Hepatocyte (in vitro differentiated cells): ENCODE results near the gene DOC2B. TPM values are rescaled to one million over a fixed set of nuclear protein-coding genes. Genes with fewer than 3 reads are reported as not detected.

Experiments used
- DNase-seq: peaks from one replicate; pipeline ENCODE4 v3.0.0-alpha.2; 2016; ENCODE audit warnings: low spot score
- H2AFZ ChIP-seq: fragments of 200-600 bp; sonication (generic); 2 replicates; pipeline ENCODE4 v1.6.0; 2016; ENCODE audit warnings: antibody characterized with exemption, mild to moderate bottlenecking
- H3K27ac ChIP-seq: fragments of 200-600 bp; sonication (generic); 2 replicates; pipeline ENCODE4 v1.5.1; 2016; ENCODE audit warnings: mild to moderate bottlenecking
- H3K27me3 ChIP-seq: fragments of 200-600 bp; sonication (generic); 2 replicates; pipeline ENCODE4 v1.6.1; 2016
- H3K36me3 ChIP-seq: fragments of 200-600 bp; sonication (generic); replicated peaks from 2 replicates; pipeline ENCODE4 v1.5.1; 2016; ENCODE audit warnings: low read depth; ENCODE audit not compliant: insufficient read depth
- H3K4me1 ChIP-seq: fragments of 200-600 bp; sonication (generic); 2 replicates; pipeline ENCODE4 v1.5.1; 2016; ENCODE audit warnings: mild to moderate bottlenecking, moderate library complexity; ENCODE audit not compliant: insufficient read depth
- H3K4me2 ChIP-seq: fragments of 200-600 bp; sonication (generic); 2 replicates; pipeline ENCODE4 v1.6.0; 2016
- H3K4me3 ChIP-seq: fragments of 200-600 bp; sonication (generic); 2 replicates; pipeline ENCODE4 v1.5.1; 2016; ENCODE audit warnings: mild to moderate bottlenecking
- H3K79me2 ChIP-seq: fragments of 200-600 bp; sonication (generic); 2 replicates; pipeline ENCODE4 v1.6.0; 2017; ENCODE audit warnings: mild to moderate bottlenecking
- H3K9me2 ChIP-seq: fragments of 200-600 bp; sonication (generic); replicated peaks from 2 replicates; pipeline ENCODE4 v1.6.0; 2017; ENCODE audit warnings: mild to moderate bottlenecking; ENCODE audit not compliant: insufficient read depth
- H3K9me3 ChIP-seq: fragments of 200-600 bp; sonication (generic); 2 replicates; pipeline ENCODE4 v1.5.1; 2016; ENCODE audit warnings: low read depth, mild to moderate bottlenecking
- H4K20me1 ChIP-seq: fragments of 200-600 bp; sonication (generic); 2 replicates; pipeline ENCODE4 v1.6.0; 2016; ENCODE audit warnings: mild to moderate bottlenecking; ENCODE audit not compliant: insufficient read depth, poor library complexity, severe bottlenecking
- EZH2 ChIP-seq: fragments of 200-600 bp; sonication (generic); IDR thresholded peaks from 2 replicates; pipeline ENCODE4 v1.6.1; 2016; ENCODE audit warnings: antibody characterized with exemption, mild to moderate bottlenecking, borderline replicate concordance
- EZH2phosphoT487 ChIP-seq: fragments of 200-600 bp; sonication (generic); IDR thresholded peaks from one replicate; pipeline ENCODE4 v1.6.1; 2018; ENCODE audit warnings: antibody characterized with exemption, mild to moderate bottlenecking, low read depth, moderate library complexity; ENCODE audit not compliant: unreplicated experiment, severe bottlenecking
- WGBS: methylation state at CpG from one replicate; pipeline ENCODE4 v1.1.6; 2016; ENCODE audit warnings: low lambda C conversion rate; ENCODE audit errors: missing lambda C conversion rate; 5-methylcytosine and 5-hydroxymethylcytosine counted together
- polyA plus RNA-seq: library from polyadenylated mRNA; unstranded; fragments of >200 nt; fragmentation: Nextera tagmentation; extraction: Ambion mirVana; gene quantifications from 2 replicates; pipeline ENCODE4 v1.2.1, GENCODE V29; 2016
- total RNA-seq: library from RNA; depleted of rRNA; stranded (reverse); fragments of >200 nt; gene quantifications from 2 replicates; pipeline ENCODE4 v1.2.3, GENCODE V29; 2014
- TF ChIP-seq, protein P1 (sequence below): fragments of 200-600 bp; sonication (generic); IDR thresholded peaks from 2 replicates; pipeline ENCODE4 v1.5.1; 2016; ENCODE audit warnings: antibody characterized with exemption, mild to moderate bottlenecking; ENCODE audit not compliant: poor library complexity

Gene DOC2B
- total and polyA plus RNA-seq, 2 experiments from 2014 or later: 0.59 to 1.6 TPM

DNA sequence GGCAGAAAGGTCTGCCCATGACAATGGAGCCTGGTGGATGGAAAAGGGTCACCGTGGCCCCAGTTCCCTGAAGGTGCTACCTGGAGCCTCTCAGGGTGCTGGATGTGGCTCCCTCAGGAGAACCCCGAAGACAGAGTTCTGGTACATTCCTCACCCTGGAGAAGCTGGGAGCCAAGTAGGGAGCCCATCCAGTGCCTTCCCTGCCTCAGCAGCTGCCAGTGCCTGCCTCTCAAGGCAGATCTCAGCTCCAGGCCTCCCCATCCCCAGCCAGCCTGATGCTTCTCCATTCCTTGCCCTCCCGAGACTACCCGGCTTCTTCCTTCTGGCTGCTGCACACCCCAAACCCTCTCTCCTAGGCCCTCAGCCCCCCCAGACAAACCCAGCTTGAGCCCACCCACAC lies 23.5 kb downstream of the DOC2B start:
- Histone ChIP-seq H3K27me3 (no peaks in the 10 kb centered on the region), H3K4me2 (no peak overlapping the region), H3K36me3 (no peaks in the 10 kb centered on the region), H2AFZ (no peak overlapping the region), H3K9me3 (no peaks in the 10 kb centered on the region), H4K20me1 (no peaks in the 10 kb centered on the region), H3K4me3 (no peak overlapping the region), H3K4me1 (no peaks in the 10 kb centered on the region), H3K27ac (no peak overlapping the region), H3K9me2 (no peaks in the 10 kb centered on the region), H3K79me2 (no peaks in the 10 kb centered on the region)
- TF ChIP-seq EZH2: no peak
- no peak for TF ChIP-seq EZH2phosphoT487
- TF ChIP-seq, protein P1, sequence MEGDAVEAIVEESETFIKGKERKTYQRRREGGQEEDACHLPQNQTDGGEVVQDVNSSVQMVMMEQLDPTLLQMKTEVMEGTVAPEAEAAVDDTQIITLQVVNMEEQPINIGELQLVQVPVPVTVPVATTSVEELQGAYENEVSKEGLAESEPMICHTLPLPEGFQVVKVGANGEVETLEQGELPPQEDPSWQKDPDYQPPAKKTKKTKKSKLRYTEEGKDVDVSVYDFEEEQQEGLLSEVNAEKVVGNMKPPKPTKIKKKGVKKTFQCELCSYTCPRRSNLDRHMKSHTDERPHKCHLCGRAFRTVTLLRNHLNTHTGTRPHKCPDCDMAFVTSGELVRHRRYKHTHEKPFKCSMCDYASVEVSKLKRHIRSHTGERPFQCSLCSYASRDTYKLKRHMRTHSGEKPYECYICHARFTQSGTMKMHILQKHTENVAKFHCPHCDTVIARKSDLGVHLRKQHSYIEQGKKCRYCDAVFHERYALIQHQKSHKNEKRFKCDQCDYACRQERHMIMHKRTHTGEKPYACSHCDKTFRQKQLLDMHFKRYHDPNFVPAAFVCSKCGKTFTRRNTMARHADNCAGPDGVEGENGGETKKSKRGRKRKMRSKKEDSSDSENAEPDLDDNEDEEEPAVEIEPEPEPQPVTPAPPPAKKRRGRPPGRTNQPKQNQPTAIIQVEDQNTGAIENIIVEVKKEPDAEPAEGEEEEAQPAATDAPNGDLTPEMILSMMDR: no peak
- 94% methylated on average over 4 of the region's 4 CpGs for WGBS
- no peak for DNase-seq

DNA sequence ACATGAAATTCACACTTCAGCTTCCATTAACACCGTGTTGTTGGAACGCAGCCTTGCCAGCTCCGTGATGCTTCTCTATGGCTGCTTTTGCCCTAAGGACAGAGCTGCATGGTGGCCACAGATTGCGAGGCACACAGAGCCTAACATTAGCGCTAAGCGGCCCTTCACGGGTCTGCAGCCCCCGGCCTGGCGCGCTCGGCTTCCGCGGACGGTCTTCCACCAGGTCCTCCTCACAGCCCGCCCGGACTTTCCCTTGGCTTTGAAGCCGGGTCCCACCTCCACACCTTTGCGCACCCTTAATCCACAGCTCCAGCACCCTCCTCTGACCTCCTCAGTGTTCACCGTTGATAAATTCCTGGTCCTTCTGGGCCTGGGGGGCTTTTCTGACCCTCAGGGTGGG lies 24.5 kb downstream of the DOC2B start:
- Histone ChIP-seq H2AFZ (no peak overlapping the region), H3K4me3 (no peak overlapping the region), H3K79me2 (no peaks in the 10 kb centered on the region), H4K20me1 (no peaks in the 10 kb centered on the region), H3K27me3 (no peaks in the 10 kb centered on the region), H3K27ac (no peak overlapping the region), H3K4me1 (no peaks in the 10 kb centered on the region), H3K36me3 (no peaks in the 10 kb centered on the region), H3K9me3 (no peaks in the 10 kb centered on the region), H3K9me2 (no peaks in the 10 kb centered on the region), H3K4me2 (no peak overlapping the region)
- TF ChIP-seq, protein P1: no peak
- TF ChIP-seq EZH2 (no peak), EZH2phosphoT487 (no peak)
- no peak for DNase-seq
- WGBS: 95% methylated on average over 19 of the region's 19 CpGs

DNA sequence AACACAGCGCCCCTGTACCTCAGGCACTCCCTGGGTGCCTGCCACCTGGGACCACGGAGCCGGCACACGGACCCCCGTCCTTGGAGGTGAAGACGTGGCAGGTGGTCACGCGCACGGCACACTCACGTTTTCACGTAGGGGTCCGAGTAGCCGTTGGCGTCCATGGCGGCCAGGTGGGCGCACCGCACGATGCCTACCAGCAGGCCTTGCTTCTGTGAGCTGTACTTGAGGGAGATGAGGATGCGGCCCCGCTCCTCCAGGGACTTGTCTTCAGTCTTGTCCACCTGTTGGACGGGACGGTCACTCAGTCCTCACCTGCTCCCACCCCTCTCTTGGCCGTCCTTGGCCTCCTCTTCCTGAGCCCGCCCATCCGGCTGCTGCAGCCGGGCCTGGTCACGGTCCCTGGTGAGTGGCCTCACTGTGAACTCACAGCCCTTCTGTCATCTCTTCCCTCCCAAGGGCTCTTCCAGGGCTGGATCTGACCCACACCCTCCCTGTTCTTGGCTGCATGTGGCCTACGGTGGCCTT lies 25.3 kb downstream of the DOC2B start:
- Histone ChIP-seq H3K79me2 (no peaks in the 10 kb centered on the region), H3K27ac (no peak overlapping the region), H3K4me2 (no peak overlapping the region), H3K4me3 (no peak overlapping the region), H3K4me1 (no peaks in the 10 kb centered on the region), H3K27me3 (no peaks in the 10 kb centered on the region), H3K9me2 (no peaks in the 10 kb centered on the region), H4K20me1 (no peaks in the 10 kb centered on the region), H3K36me3 (no peaks in the 10 kb centered on the region), H2AFZ (no peak overlapping the region), H3K9me3 (no peaks in the 10 kb centered on the region)
- 96% methylated on average over 28 of the region's 28 CpGs for WGBS
- TF ChIP-seq, protein P1: no peak
- TF ChIP-seq EZH2: no peak
- TF ChIP-seq EZH2phosphoT487: no peak
- no peak for DNase-seq

DNA sequence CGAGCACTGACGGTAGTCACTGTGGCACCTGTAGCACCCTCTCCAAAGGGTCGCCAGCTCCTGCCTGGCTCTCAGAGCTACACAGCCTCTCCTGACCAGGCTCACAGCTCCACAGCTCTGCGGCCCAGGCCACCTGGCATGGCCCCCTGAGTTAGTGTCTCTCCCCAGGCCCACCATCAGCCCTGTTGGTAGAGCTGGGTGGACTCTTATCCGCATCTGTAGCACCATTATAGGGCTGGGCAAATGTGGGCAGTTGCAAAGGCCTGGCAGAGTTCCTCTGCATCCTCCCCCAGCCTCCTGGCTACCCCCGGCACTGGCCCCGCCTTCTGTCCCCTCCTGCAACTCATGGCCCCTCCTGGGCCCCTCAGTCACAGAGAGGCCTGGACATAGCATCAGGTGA lies 25.9 kb downstream of the DOC2B start:
- 94% methylated on average over 7 of the region's 7 CpGs for WGBS
- H3K27me3 ChIP-seq: no peaks in the 10 kb centered on the region
- no peak overlapping the region for H2AFZ ChIP-seq
- H3K4me2 ChIP-seq: no peak overlapping the region
- H3K4me1 ChIP-seq: no peaks in the 10 kb centered on the region
- no peaks in the 10 kb centered on the region for H3K9me3 ChIP-seq
- H3K36me3 ChIP-seq: no peaks in the 10 kb centered on the region
- H3K4me3 ChIP-seq: no peak overlapping the region
- H3K79me2 ChIP-seq: no peaks in the 10 kb centered on the region
- no peak for TF ChIP-seq EZH2
- no peak for TF ChIP-seq EZH2phosphoT487
- TF ChIP-seq, protein P1: no peak
- no peak overlapping the region for H3K27ac ChIP-seq
- no peak for DNase-seq
- no peaks in the 10 kb centered on the region for H4K20me1 ChIP-seq
- no peaks in the 10 kb centered on the region for H3K9me2 ChIP-seq
